PFSK-1 (cell line): ENCODE results near the gene GJB4.

Experiments used
- FOXP2 ChIP-seq: optimal IDR thresholded peaks from 2 replicates; pipeline ENCODE3; 2011; ENCODE audit warnings: borderline replicate concordance, control low read depth, inconsistent platforms; ENCODE audit not compliant: insufficient read depth; ENCODE audit errors: extremely low read length, extremely low read depth
- POLR2AphosphoS5 ChIP-seq: IDR thresholded peaks from 2 replicates; pipeline ENCODE4 v1.6.1; 2012; ENCODE audit warnings: low read depth, mild to moderate bottlenecking, control low read depth, low read length, moderate library complexity
- SIN3A ChIP-seq: IDR thresholded peaks from 2 replicates; pipeline ENCODE4 v1.6.1; 2012; ENCODE audit warnings: mild to moderate bottlenecking, low read length, moderate library complexity, borderline replicate concordance; ENCODE audit not compliant: insufficient read depth
- TAF1 ChIP-seq: IDR thresholded peaks from 2 replicates; pipeline ENCODE4 v1.6.1; 2012; ENCODE audit warnings: low read length, control low read depth, borderline replicate concordance; ENCODE audit not compliant: insufficient read depth
- TF ChIP-seq, protein P1 (sequence below), 2 experiments: IDR thresholded peaks; 2 replicates each; pipeline versions ENCODE4 v1.6.1 to v1.8.0; 2011 to 2012; ENCODE audit warnings: low read depth in 2 of 2, low read length in 2 of 2, control low read depth in 1 of 2, inconsistent platforms in 1 of 2, mild to moderate bottlenecking in 1 of 2, moderate library complexity in 1 of 2; ENCODE audit not compliant: insufficient read depth in 1 of 2

Gene GJB4

DNA sequence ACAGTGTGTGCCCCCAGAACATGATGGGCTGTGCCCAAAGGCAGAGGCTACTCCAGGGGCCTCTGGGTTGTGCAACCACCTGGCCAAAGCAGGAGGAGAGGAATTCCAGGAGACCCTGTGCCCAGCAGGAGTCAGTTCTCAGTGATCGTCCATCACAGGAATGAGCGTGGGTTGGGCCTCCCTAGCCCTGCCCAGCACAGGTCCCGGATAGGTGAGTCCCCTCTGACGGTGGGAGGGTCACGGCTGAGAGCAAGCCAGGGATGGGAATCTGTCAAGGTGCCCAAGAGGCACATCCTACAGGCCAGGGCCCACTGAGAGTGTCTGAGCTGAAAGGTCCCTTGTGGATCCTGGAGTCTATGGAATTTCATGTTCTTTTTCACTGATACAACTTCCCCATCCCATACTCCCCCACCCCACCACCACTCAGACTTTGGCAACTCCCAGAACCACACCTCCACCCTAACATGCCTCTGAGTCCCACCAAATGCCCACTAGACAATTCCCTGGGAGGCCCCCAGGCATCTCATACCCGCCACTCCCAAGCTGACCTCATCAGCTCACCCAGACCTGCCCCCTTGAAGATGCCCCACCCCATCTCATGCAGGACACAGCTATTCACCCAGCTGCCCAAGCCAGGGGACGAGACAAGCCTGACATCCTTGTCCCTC lies 3.1 kb downstream of the GJB4 start:
- TF ChIP-seq TAF1 (no peak), SIN3A (no peak), POLR2AphosphoS5 (no peak), FOXP2 (no peak)
- TF ChIP-seq, protein P1, sequence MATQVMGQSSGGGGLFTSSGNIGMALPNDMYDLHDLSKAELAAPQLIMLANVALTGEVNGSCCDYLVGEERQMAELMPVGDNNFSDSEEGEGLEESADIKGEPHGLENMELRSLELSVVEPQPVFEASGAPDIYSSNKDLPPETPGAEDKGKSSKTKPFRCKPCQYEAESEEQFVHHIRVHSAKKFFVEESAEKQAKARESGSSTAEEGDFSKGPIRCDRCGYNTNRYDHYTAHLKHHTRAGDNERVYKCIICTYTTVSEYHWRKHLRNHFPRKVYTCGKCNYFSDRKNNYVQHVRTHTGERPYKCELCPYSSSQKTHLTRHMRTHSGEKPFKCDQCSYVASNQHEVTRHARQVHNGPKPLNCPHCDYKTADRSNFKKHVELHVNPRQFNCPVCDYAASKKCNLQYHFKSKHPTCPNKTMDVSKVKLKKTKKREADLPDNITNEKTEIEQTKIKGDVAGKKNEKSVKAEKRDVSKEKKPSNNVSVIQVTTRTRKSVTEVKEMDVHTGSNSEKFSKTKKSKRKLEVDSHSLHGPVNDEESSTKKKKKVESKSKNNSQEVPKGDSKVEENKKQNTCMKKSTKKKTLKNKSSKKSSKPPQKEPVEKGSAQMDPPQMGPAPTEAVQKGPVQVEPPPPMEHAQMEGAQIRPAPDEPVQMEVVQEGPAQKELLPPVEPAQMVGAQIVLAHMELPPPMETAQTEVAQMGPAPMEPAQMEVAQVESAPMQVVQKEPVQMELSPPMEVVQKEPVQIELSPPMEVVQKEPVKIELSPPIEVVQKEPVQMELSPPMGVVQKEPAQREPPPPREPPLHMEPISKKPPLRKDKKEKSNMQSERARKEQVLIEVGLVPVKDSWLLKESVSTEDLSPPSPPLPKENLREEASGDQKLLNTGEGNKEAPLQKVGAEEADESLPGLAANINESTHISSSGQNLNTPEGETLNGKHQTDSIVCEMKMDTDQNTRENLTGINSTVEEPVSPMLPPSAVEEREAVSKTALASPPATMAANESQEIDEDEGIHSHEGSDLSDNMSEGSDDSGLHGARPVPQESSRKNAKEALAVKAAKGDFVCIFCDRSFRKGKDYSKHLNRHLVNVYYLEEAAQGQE (IDR thresholded peaks at IDR 0.05; ENCODE audit: insufficient read depth in 1 of 2, low read depth in 2 of 2, low read length in 2 of 2) = no peak

DNA sequence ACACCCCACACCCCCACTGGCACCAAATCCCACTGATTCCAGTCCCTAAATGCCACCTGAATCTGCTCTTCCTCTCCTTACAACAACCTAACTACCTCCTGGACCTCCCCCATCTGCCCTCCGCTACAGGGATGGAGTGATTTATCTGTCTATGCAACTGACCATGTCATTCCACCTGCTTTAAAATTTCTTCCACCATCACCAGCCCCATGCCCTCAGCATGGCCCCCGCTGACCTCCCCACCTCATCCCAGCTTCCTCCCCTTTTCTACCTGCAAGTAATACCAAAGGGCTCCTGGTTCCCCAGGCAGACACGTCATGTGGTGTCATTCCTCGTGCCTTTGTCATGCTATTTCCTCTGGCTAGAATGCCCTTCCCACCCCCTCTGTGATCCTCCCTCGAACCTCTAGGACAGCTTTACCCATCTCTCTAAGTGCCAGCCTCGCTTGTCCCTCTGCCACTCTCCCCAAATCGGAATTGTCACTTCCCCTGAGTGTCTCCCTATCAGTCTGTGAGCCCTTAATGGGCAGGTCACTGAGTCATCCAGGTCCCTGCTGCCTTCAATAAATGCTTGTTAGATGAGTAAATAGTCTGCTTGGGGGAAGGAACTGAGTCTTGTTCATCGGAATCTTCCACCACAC lies 3.7 kb downstream of the GJB4 start:
- TF ChIP-seq POLR2AphosphoS5 = no peak
- no peak for TF ChIP-seq FOXP2
- TF ChIP-seq, protein P1 (IDR thresholded peaks at IDR 0.05; ENCODE audit: insufficient read depth in 1 of 2, low read depth in 2 of 2, low read length in 2 of 2) = no peak

DNA sequence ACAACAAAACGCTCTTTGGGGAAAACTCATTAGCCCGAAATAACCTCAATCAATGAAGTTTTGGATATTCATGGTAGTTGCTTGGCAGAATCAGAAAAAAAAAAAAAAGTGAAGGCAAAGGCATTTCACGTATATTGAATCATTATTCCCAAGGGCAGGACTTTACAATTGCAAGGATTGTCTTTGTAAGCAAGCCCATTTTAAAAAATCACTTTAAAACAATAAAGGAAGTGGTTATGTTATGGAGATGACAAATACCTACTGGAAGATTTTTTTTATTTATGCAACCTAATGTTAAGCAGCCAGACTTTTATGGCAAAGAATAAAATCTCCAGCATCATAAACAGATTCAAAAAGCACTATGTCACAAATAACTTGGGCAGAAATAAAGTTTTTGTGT lies 9.3 kb downstream of the GJB4 start:
- no peak for TF ChIP-seq SIN3A
- TF ChIP-seq, protein P1 (IDR thresholded peaks at IDR 0.05; ENCODE audit: insufficient read depth in 1 of 2, low read depth in 2 of 2, low read length in 2 of 2) = no peak
- no peak for TF ChIP-seq TAF1
- TF ChIP-seq FOXP2 = no peak
- no peak for TF ChIP-seq POLR2AphosphoS5

DNA sequence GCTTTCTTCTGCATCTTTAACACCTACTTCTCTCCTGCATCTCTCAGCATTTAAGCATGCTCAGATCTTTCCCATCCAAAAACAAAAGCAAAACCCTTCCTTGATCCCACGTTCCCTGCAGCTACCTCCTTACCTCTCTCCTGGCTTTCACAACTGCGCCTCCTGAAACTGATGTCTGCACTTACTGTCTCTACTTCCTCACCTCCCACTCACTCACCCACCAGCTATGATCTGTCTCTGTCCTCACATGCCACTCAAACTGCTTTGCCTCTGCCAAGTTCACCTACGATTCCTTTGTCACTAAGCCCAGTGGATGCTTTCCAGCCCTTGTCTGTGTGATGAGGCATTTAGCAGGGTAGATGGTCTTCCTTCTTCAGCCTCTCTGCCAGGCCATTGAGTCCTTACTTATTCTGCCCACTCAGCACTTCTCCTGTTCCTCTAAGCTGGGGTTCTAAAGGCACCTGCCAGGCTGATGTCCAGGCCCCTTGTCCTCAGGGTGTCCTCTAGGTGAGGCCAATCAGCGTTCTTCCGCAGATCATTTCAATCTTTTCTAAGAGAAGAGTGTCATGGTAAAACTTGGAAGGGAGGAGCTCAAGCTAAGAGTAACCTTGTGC lies 11.5 kb downstream of the GJB4 start:
- TF ChIP-seq TAF1 (no peak), FOXP2 (no peak), SIN3A (no peak), POLR2AphosphoS5 (no peak)
- TF ChIP-seq, protein P1 (IDR thresholded peaks at IDR 0.05; ENCODE audit: insufficient read depth in 1 of 2, low read depth in 2 of 2, low read length in 2 of 2) = no peak
